Head of caudate nucleus (tissue), 42 donors: Measurements from ENCODE around the gene ASB14.
"Not testable (repeated sequence)": the region's sequence is repeated elsewhere in the genome, so short reads cannot be mapped to it uniquely, and the experiment has no call there.

Source experiments
- DNase-seq, 42 donors: peaks; one replicate each; pipeline versions ENCODE4 v3.0.0 to v3.0.0-alpha.2; 2020 to 2021; ENCODE audit warnings: mixed read lengths in 7 of 42
- intact Hi-C: fragments of 100-400 bp; cut with DNase I; formaldehyde crosslinking; loops from one replicate; pipeline ENCODE4 v1.15.0; 2022

Gene ASB14

GRCh38 chr3:57292159-57292896 is at the start of gene ASB14:
TSS of gene ASB14 (minus strand) at chr3:57292685. CDS start at chr3:57292033, 652 bp downstream.
- no peak for DNase-seq
- intact Hi-C loops: no loop called here

DNA sequence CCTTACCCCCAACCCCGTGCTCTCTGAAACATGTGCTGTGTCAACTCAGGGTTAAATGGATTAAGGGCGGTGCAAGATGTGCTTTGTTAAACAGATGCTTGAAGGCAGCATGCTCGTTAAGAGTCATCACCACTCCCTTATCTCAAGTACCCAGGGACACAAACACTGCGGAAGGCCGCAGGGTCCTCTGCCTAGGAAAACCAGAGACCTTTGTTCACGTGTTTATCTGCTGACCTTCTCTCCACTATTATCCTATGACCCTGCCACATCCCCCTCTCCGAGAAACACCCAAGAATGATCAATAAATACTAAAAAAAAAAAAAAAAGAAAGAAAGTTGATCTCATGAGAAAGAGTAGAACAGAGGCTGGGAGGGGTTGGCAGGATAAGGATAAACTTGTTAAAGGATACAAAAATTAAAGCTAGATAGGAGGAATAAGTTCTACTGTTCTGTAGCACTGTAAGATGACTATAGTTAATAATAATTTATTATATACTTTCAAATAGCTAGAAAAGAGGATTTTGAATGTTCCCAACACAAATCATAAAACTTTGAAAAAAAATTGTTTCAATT is 46.7 kb upstream of the ASB14 start:
- intact Hi-C loops: not testable (repeated sequence)

DNA sequence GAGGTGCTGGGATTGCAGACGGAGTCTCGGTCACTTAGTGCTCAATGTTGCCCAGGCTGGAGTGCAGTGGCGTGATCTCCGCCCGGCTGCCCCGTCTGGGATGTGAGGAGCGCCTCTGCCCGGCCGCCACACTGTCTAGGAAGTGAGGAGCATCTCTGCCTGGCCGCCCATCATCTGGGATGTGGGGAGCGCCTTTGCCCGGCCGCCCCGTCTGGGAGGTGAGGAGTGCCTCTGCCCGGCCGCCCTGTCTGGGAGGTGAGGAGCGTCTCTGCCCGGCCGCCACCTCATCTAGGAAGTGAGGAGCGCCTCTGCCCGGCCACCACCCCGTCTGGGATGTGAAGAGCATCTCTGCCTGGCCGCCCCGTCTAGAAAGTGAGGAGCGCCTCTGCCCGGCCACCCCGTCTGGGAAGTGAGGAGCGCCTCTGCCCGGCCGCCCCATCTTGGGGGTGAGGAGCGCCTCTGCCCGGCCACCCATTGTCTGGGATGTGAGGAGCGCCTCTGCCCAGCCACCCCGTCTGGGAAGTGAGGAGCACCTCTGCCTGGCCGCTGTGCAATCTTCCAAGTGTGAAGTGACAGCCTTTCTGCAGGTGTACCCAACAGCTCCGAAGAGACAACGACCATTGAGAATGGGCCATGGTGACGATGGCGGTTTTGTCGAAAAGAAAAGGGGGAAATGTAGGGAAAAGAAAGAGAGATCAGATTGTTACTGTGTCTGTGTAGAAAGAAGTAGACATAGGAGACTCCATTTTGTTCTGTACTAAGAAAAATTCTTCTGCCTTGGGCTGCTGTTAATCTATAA is 46.0 kb upstream of the ASB14 start:
- DNase-seq, intact Hi-C loops: not testable (repeated sequence)

More for the DNA sequence above, 46.7 kb upstream of the ASB14 start:
- DNase-seq: not testable (repeated sequence)

GRCh38 chr3:57335283-57335938 is 42.9 kb upstream of the ASB14 start:
- DNase-seq: no peak
- intact Hi-C loops: no loop called here

DNA sequence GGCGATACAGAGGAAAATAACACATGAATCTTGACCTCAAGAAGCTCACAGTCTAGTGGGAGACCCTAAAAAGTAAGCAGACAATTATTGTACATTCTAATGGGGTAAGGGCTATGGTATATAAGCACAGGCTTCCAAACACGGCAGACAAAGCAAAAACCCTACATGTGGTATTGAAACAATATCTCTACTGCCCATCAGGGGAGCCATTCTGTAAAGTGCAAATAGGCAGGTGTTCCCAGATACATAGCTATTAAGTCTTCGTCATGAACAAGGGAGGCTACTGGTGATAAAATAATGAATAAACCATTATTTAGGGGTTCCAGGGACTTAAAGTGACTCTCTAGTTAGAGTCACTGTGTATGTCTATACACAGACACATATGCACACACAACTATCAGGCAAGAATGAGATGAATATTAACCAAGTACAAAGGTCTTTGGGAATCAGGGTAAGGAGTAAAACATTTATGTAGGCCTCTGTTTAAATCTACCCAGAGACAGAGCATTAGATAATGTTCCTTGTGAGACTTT is 38.7 kb upstream of the ASB14 start:
- intact Hi-C loops: no loop called here
- no peak for DNase-seq

GRCh38 chr3:57326498-57326897 is 34.0 kb upstream of the ASB14 start:
- DNase-seq, intact Hi-C loops: not testable (repeated sequence)

DNA sequence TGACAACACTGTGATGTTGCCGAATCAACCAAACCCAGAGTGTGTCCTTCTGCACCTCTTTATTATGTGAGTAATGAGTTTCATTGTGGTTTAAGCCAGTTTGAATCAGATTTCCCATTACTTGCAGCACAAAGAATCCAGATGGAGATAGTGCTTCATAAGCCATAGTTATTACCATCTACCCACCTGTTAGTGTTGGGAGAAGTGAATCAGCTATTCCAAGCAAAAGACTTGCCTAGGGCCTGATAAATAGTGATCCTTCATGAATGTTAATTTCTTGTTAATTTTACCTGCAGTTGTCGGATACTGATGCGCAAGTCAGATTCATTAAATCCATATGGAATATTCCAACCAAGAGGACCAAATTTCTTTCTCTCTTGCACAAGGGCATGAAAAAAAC is 21.7 kb upstream of the ASB14 start:
- intact Hi-C loops: no loop called here
- no peak for DNase-seq

DNA sequence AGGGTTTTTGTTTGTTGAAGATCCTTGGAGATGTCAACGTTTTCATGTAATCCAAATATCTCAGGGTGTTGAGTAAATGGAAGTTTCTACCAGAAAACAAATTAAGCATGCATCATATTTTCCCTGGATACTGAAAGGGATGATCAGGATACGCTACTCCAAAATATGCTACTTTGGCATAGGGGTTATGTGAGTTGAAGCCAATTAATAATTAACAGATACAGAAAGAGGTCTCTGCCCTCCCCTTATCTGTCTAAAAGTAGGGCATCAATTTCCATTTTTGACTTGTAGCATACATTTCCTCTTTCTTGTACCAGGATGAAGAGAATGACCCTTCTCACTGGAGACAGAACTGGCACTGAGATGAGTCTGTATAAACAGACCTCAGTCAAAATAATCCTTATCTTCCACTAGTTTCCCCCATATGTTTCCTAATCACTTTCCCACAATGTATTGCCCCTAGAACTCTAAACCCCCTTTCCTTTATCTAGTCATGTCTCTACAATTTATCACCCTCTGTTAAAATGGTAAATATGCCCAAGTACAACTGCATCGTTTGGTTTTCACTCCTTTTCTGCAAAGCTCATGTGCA is 17.4 kb upstream of the ASB14 start:
- no peak for DNase-seq
- intact Hi-C loops: no loop called here

GRCh38 chr3:57303520-57303919 is 11.0 kb upstream of the ASB14 start:
- intact Hi-C loops, DNase-seq: not testable (repeated sequence)

DNA sequence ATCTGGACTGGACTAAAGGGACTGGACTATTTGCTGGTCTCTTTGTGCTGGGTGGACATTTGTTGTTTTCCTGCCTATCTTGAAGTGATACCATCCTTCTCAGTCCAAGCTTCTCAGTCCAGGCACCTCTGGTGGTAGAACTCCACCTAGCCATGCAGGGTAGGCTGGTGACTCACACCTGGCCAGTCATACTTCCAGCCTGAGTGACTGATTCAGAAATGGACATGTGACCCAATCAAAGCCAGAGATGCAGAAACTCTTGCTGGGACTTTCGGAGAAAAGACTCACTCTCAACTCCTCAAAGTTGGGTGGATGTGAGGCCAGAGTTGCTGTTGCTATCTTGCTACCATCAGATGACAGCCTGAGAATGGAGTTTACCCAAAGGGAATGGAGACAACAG is 5.6 kb upstream of the ASB14 start:
- DNase-seq: no peak
- intact Hi-C loops: no loop called here

DNA sequence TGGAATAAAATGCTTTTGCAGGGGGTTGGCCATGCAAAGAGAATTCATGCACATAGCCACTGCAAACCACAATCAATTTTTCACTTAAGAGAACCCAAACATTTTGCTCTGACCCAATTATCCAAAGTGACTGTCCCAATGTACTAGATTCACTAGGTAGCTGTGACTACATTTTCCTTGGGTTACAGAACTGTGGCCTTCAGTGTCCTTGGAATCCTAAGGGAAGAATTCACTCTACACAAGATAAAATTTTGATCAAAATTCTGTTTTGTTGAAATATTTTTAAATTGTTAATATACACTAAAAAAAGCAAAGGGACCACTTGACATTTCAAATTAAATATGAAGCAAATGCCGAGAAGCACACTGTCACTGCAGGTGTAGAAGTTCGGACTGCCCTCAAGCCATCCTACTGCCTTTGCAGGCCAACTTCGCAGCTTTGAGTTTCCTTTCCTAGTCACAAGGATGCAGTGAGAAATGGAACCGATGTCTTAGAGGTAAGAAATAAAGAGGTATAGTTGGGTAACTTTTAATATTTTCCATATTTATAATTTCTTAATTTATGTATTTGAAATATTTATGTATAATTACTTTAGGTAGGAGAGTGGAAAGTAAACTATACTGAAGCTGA is 527 bp upstream of the ASB14 start:
- intact Hi-C loops: no loop called here
- no peak for DNase-seq

- DNase-seq: no peak
- intact Hi-C loops: no loop called here
Measured at GRCh38 chr3:57288403-57288802, 4.1 kb downstream of the ASB14 start.

DNA sequence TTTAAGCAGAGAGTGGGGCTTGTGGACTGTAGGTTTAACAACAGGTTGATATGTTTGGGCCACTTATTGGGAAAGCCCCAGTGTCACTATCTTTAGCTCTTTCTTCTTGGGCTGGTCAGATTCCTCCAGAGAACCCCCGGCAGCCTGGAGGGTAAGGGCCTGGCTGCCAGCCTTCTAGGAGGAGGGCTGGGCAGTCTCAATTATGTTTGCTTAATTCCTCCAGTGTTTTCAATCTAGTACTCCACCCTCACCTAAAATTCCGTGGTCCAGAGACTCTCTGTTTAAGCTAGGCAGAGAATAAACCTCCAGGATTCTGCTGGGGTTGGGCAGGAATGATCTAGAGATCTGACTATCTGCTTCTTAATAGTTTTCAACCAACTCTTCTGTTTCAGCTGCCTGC is 5.3 kb downstream of the ASB14 start:
- DNase-seq: no peak
- intact Hi-C loops: no loop called here

GRCh38 chr3:57283334-57283733 is 9.2 kb downstream of the ASB14 start:
- intact Hi-C loops: no loop called here
- no peak for DNase-seq

DNA sequence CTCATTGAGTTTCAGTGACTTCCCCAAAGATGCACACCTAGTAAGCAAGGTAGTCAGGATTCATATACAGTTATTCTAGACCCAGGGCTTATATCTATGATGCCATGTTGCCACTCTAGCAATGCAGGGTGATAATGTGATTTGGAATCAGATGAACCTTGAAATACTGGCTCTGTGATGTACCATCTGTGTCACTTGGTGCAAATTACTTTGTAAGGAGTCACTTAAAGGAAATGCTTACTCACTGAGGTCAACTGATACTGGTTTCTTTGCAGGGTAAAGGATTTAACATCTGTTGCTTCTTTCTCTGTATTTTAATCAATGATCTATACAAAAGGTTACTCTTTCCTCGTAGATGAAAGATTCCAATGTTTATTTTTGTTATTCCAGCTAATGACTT is 10.8 kb downstream of the ASB14 start:
- intact Hi-C loops: no loop called here
- DNase-seq: no peak

GRCh38 chr3:57279685-57280084 is 12.8 kb downstream of the ASB14 start:
- DNase-seq: no peak
- intact Hi-C loops: no loop called here

DNA sequence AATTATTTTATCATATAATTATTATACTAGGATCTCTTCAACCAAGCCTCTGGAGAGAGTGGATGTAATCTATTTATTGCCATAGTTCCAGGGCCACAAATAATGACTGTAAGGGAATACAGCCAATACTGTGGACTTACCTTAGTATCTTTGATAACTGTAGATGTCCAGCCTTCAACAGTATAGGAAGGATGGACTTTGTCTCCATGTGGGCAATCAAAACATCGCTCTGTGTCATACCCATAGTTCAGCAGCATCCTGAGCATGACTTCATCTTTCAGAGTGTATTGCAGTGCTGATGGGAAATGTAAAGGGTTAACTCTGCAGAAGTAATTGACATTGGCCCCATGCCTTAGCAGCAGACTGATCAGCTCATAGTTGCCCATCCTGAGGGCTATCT is 14.2 kb downstream of the ASB14 start:
- intact Hi-C loops: no loop called here
- no peak for DNase-seq

- intact Hi-C loops: no loop called here
- DNase-seq: no peak
Measured at GRCh38 chr3:57275393-57275792, 17.1 kb downstream of the ASB14 start.

- intact Hi-C loops: no loop called here
- no peak for DNase-seq
Measured at GRCh38 chr3:57274845-57275244, 17.6 kb downstream of the ASB14 start.
